HepG2 (cell line): Measurements from ENCODE around the gene TTLL10. TPM values are rescaled to one million over a fixed set of nuclear protein-coding genes. Genes with fewer than 3 reads are reported as not detected.
A peak's percentile ranks its signal among the peaks of the same experiment; 100 is the strongest.

ENCODE experiments used
- ATAC-seq: fragments of 200-7000 bp; cut with Tn5 transposase; 3 replicates; pipeline ENCODE4 v1.9.1; 2020; ENCODE audit warnings: mild to moderate bottlenecking, moderate library complexity
- BruUV-seq: library from RNA; stranded (reverse); fragments of 400-500 nt; replicated peaks from 2 replicates; lab custom pipeline; 2021; lab: Mats Ljungman, UMichigan
- CTCF ChIA-PET: fragments of 300-600 bp; formaldehyde crosslinking; extraction: SDS; loops from one replicate; lab custom pipeline; 2021; ENCODE audit warnings: low total read pairs, inconsistent platforms, low intra/inter-chr PET ratio; lab: Yijun Ruan, JAX
- POLR2A ChIA-PET: fragments of 350-600 bp; sonication (Branson Sonifier 250); formaldehyde crosslinking; loops from one replicate; lab custom pipeline; 2020; ENCODE audit warnings: antibody characterized with exemption, inconsistent platforms; lab: Yijun Ruan, JAX
- DNase-seq: peaks from one replicate; pipeline ENCODE4 v3.0.0-alpha.2; 2015; ENCODE audit warnings: low spot score
- FAIRE-seq: peaks from 3 replicates; lab custom pipeline; 2011; peaks lifted over from hg19 to GRCh38; lab: Jason Lieb, UNC
- H2AFZ ChIP-seq: one replicate; pipeline ENCODE4 v1.6.1; 2011; ENCODE audit warnings: low read length, inconsistent platforms
- H3K27ac ChIP-seq: fragments of 300-600 bp; 3 replicates; pipeline ENCODE4 v1.8.0; 2011; ENCODE audit warnings: mixed run types, mild to moderate bottlenecking, mixed read lengths, low read length, inconsistent platforms; ENCODE audit not compliant: insufficient read depth; ENCODE audit errors: extremely low read length
- H3K27me3 ChIP-seq, 2 experiments: fragments of 200-600 bp in 1 of 2; 2 replicates in 1 of 2; 3 replicates in 1 of 2; pipeline versions ENCODE4 v1.6.0 to v1.8.0; 2011; ENCODE audit warnings: low read length in 2 of 2, mild to moderate bottlenecking in 2 of 2, moderate library complexity in 2 of 2, inconsistent platforms in 1 of 2; ENCODE audit not compliant: insufficient read depth in 2 of 2, control insufficient read depth in 1 of 2
- H3K36me3 ChIP-seq, 2 experiments: fragments of 200-600 bp in 1 of 2; replicated peaks in 1 of 2; 2 replicates in 1 of 2; 3 replicates in 1 of 2; pipeline versions ENCODE4 v1.5.1 to v1.8.0; 2011; ENCODE audit warnings: low read length in 2 of 2, inconsistent platforms in 1 of 2; ENCODE audit not compliant: insufficient read depth in 2 of 2, control insufficient read depth in 1 of 2
- H3K4me1 ChIP-seq: 2 replicates; pipeline ENCODE4 v1.5.1; 2012; ENCODE audit warnings: low read length, inconsistent platforms; ENCODE audit not compliant: insufficient read depth
- H3K4me2 ChIP-seq: 2 replicates; pipeline ENCODE4 v1.6.0; 2011; ENCODE audit warnings: low read depth, low read length, inconsistent platforms
- H3K4me3 ChIP-seq, 3 experiments: fragments of 200-600 bp in 1 of 3; sonication (generic), shearing (Covaris generic) in 1 of 3; replicated peaks in 1 of 3; 2 replicates each; pipeline ENCODE4 v1.5.1; 2011 to 2016; ENCODE audit warnings: low read length in 3 of 3, inconsistent platforms in 2 of 3, low read depth in 2 of 3, mild to moderate bottlenecking in 2 of 3, control low read depth in 1 of 3, mixed read lengths in 1 of 3; ENCODE audit not compliant: insufficient read depth in 1 of 3
- H3K79me2 ChIP-seq: one replicate; pipeline ENCODE4 v1.6.1; 2011; ENCODE audit warnings: low read length, inconsistent platforms; ENCODE audit not compliant: insufficient read depth
- H3K9ac ChIP-seq: 2 replicates; pipeline ENCODE4 v1.6.0; 2011; ENCODE audit warnings: mild to moderate bottlenecking, low read depth, low read length, inconsistent platforms; ENCODE audit not compliant: insufficient read depth
- H3K9me3 ChIP-seq: 2 replicates; pipeline ENCODE4 v1.5.1; 2012; ENCODE audit warnings: mild to moderate bottlenecking, low read length
- H4K20me1 ChIP-seq: 2 replicates; pipeline ENCODE4 v1.6.0; 2011; ENCODE audit warnings: inconsistent platforms, mild to moderate bottlenecking, low read length, moderate library complexity; ENCODE audit not compliant: insufficient read depth
- AKAP8 ChIP-seq: sonication (generic); formaldehyde crosslinking; IDR thresholded peaks from 2 replicates; pipeline ENCODE4 v1.5.1; 2020; ENCODE audit warnings: mild to moderate bottlenecking, missing genetic modification reagents
- BRD4 ChIP-seq: sonication (generic); formaldehyde crosslinking; IDR thresholded peaks from 2 replicates; pipeline ENCODE4 v1.4.0; 2020; ENCODE audit warnings: missing genetic modification reagents
- ETV5 ChIP-seq: IDR thresholded peaks from 2 replicates; pipeline ENCODE4 v1.6.1; 2018; ENCODE audit warnings: missing biosample characterization, missing genetic modification reagents, inconsistent platforms, borderline replicate concordance
- ETV6 ChIP-seq: sonication (generic); formaldehyde crosslinking; conservative IDR thresholded peaks from 2 replicates; pipeline ENCODE4 v1.4.0; 2020; ENCODE audit warnings: missing genetic modification reagents
- HNRNPL ChIP-seq: fragments of 200-400 bp; formaldehyde crosslinking; IDR thresholded peaks from 2 replicates; pipeline ENCODE4 v1.6.1; 2017; ENCODE audit warnings: mild to moderate bottlenecking, low read depth, low read length
- SSRP1 ChIP-seq: IDR thresholded peaks from 2 replicates; pipeline ENCODE4 v1.6.1; 2016; ENCODE audit warnings: control low read depth
- U2AF1 ChIP-seq: fragments of 200-400 bp; formaldehyde crosslinking; optimal IDR thresholded peaks from 2 replicates; pipeline ENCODE3; 2017; ENCODE audit warnings: mild to moderate bottlenecking, low read depth, low read length
- ZBTB20 ChIP-seq: sonication (generic); formaldehyde crosslinking; IDR thresholded peaks from 2 replicates; pipeline ENCODE4 v1.8.1; 2023; ENCODE audit warnings: missing genetic modification reagents, low read depth, mild to moderate bottlenecking, borderline replicate concordance
- ZNF749 ChIP-seq: sonication (generic); formaldehyde crosslinking; IDR thresholded peaks from 2 replicates; pipeline ENCODE4 v1.8.0; 2022; ENCODE audit warnings: mild to moderate bottlenecking, missing genetic modification reagents, moderate library complexity, borderline replicate concordance
- WGBS: methylation state at CpG from one replicate; pipeline ENCODE4 v1.1.6; 2017; ENCODE audit warnings: low lambda C conversion rate; 5-methylcytosine and 5-hydroxymethylcytosine counted together
- in situ Hi-C: cut with HindIII; loops from 2 replicates; pipeline ENCODE4 v1.10.0; 2017; ENCODE audit warnings: low pct_unique_long_range_greater_than_20kb; ENCODE audit not compliant: extremely low pct_ligation_motif_present
- intact Hi-C: fragments of 100-400 bp; cut with micrococcal nuclease; formaldehyde crosslinking; loops from one replicate; pipeline ENCODE4 v1.10.0; 2022; ENCODE audit not compliant: unreplicated experiment
- polyA plus RNA-seq, 8 experiments: library from polyadenylated mRNA; depleted of rRNA in 3 of 8; stranded (reverse) in 7 of 8; unstranded in 1 of 8; fragments of >200 nt; fragmentation: Illumina TruSeq in 4 of 8; extraction: Trizol in 4 of 8; gene quantifications; 2 replicates each; pipeline versions ENCODE4 v1.2.1 to v1.2.3, GENCODE V29; 2011 to 2016; ENCODE audit warnings: low read depth in 4 of 8, missing spikeins in 1 of 8, mixed read lengths in 1 of 8; ENCODE audit not compliant: insufficient read depth in 1 of 8
- total RNA-seq, 5 experiments: library from RNA; depleted of rRNA; stranded (reverse); fragments of >200 nt; fragmentation: Illumina TruSeq; extraction: Trizol; gene quantifications; 2 replicates each; pipeline ENCODE4 v1.2.3, GENCODE V29; 2016; ENCODE audit warnings: low read depth in 1 of 5
- TF ChIP-seq, protein P1 (sequence below): sonication (generic); formaldehyde crosslinking; IDR thresholded peaks from 2 replicates; pipeline ENCODE4 v1.8.1; 2023; ENCODE audit warnings: missing genetic modification reagents, mild to moderate bottlenecking, borderline replicate concordance
- TF ChIP-seq, protein P2 (sequence below): IDR thresholded peaks from 2 replicates; pipeline ENCODE4 v1.6.1; 2018; ENCODE audit warnings: missing genetic modification reagents
- TF ChIP-seq, protein P3 (sequence below): sonication (generic); formaldehyde crosslinking; IDR thresholded peaks from 2 replicates; pipeline ENCODE4 v1.4.0; 2020; ENCODE audit warnings: missing genetic modification reagents, low read depth, mild to moderate bottlenecking, borderline replicate concordance
- TF ChIP-seq, protein P4 (sequence below): sonication (generic); formaldehyde crosslinking; IDR thresholded peaks from 2 replicates; pipeline ENCODE4 v1.8.0; 2022; ENCODE audit warnings: low read depth, missing genetic modification reagents

TTLL10 gene
- total and polyA plus RNA-seq, 2 of the 13 experiments (the other 11 are each of a cell fraction or from before 2014, with no cell fraction given): not detected

DNA sequence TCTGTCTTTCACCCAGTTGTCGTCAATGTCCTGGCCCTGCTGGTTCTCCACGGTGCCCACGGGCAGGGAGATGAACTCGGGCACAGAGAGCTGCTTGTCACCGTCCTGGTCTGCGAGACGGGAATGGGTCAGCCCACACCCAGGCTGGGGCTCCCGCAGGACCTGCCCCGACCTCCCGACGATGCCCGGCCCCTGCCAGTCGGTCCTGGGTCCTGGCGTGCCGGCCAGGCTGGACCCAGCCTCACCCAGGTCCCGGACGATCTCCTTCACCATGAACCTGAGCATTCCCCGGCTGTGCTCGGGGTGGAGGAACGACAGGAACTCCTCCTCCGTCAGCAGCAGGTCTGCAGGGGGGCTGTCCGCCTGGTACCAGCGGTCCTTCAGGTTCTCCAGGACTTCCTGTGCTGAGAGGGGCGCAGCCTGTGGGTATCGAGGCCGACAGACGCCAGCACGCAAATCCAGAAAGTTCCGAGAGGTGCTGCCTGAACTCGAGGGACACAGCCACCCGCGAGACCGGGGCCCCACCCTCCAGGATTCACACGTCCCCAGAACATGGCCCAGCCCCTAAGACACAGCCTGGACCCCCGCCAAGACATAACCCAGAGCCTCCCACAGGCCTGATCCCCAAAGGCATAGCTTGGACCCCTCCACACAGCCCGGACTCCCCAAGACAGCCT is 45.0 kb downstream of the TTLL10 start:
- WGBS: 92% methylated on average over 16 of the region's 36 CpGs
- no peaks in the 10 kb centered on the region for H3K4me1 ChIP-seq
- H3K9me3 ChIP-seq: no peaks in the 10 kb centered on the region
- TF ChIP-seq U2AF1 (no peak), AKAP8 (CRISPR knock-in tag) (peak; percentile 58; the same call in 1 of the 2 replicates), BRD4 (CRISPR knock-in tag) (no peak)
- TF ChIP-seq, protein P1, sequence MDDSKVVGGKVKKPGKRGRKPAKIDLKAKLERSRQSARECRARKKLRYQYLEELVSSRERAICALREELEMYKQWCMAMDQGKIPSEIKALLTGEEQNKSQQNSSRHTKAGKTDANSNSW (CRISPR knock-in tag): no peak
- H4K20me1 ChIP-seq: no peaks in the 10 kb centered on the region
- no TSS peak for BruUV-seq
- H2AFZ ChIP-seq: no peak overlapping the region
- H3K27me3 ChIP-seq: no peaks in the 10 kb centered on the region
- in situ Hi-C loops (no loop called here), intact Hi-C loops (no loop called here)
- H3K27ac ChIP-seq: no peak overlapping the region
- CTCF ChIA-PET: no interaction called here
- H3K4me2 ChIP-seq: no peak overlapping the region
- peaks cover 27 to 51% of the 10 kb centered on the region in 2 experiments; a peak in 4 of 5 replicates for H3K36me3 ChIP-seq
- FAIRE-seq (no peak), DNase-seq (no peak), ATAC-seq (no peak)
- no peaks in the 10 kb centered on the region for H3K79me2 ChIP-seq
- no peak overlapping the region for H3K9ac ChIP-seq
- no peak overlapping the region for H3K4me3 ChIP-seq
- POLR2A ChIA-PET: no interaction called here

DNA sequence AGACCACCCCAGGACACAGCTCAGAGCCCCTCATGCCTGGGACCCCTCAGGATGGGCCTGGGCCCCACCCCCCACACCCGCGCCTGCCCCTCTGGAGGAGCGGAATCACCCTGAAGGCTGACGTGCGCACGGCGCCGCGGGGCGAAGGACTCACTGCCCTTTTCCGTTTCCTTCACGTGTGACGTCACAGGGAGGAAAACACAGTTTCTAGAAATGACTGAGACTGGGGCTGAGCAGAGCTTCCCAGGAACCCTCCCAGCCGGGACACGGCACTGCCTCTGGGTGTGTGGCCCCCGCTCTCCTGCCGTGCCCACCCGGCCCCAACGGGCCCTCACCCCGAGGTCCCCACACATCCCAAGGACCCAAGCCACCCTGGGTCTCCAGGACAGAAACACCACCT is 45.7 kb downstream of the TTLL10 start:
- Histone ChIP-seq H3K27me3 (no peaks in the 10 kb centered on the region), H3K79me2 (no peaks in the 10 kb centered on the region), H4K20me1 (no peaks in the 10 kb centered on the region), H3K4me2 (no peak overlapping the region), H3K4me1 (no peaks in the 10 kb centered on the region), H3K27ac (no peak overlapping the region), H3K9ac (no peak overlapping the region), H3K4me3 (no peak overlapping the region), H3K36me3 (peaks cover 27 to 54% of the 10 kb centered on the region in 2 experiments; a peak in 4 of 5 replicates), H2AFZ (no peak overlapping the region), H3K9me3 (no peaks in the 10 kb centered on the region)
- DNase-seq: no peak
- in situ Hi-C loops: no loop called here
- no peak for ATAC-seq
- intact Hi-C loops: no loop called here
- no TSS peak for BruUV-seq
- no peak for FAIRE-seq
- ChIA-PET POLR2A (no interaction called here), CTCF (no interaction called here)
- 100% methylated on average over 13 of the region's 20 CpGs for WGBS
- no peak for TF ChIP-seq SSRP1 (CRISPR knock-in tag)
- TF ChIP-seq, protein P2, sequence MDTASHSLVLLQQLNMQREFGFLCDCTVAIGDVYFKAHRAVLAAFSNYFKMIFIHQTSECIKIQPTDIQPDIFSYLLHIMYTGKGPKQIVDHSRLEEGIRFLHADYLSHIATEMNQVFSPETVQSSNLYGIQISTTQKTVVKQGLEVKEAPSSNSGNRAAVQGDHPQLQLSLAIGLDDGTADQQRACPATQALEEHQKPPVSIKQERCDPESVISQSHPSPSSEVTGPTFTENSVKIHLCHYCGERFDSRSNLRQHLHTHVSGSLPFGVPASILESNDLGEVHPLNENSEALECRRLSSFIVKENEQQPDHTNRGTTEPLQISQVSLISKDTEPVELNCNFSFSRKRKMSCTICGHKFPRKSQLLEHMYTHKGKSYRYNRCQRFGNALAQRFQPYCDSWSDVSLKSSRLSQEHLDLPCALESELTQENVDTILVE (CRISPR knock-in tag): no peak
- TF ChIP-seq, protein P3, sequence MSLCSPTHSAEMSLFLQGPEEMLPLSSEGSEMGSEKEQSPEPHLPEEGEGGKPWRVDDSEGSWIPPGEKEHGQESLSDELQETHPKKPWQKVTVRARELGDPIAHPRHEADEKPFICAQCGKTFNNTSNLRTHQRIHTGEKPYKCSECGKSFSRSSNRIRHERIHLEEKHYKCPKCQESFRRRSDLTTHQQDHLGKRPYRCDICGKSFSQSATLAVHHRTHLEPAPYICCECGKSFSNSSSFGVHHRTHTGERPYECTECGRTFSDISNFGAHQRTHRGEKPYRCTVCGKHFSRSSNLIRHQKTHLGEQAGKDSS: no peak
- TF ChIP-seq ETV5 (CRISPR knock-in tag): no peak
- TF ChIP-seq, protein P4, sequence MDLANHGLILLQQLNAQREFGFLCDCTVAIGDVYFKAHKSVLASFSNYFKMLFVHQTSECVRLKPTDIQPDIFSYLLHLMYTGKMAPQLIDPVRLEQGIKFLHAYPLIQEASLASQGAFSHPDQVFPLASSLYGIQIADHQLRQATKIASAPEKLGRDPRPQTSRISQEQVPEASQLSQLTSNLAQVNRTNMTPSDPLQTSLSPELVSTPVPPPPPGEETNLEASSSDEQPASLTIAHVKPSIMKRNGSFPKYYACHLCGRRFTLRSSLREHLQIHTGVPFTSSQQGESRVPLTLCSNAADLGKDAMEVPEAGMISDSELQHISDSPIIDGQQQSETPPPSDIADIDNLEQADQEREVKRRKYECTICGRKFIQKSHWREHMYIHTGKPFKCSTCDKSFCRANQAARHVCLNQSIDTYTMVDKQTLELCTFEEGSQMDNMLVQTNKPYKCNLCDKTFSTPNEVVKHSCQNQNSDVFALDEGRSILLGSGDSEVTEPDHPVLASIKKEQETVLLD: no peak
- TF ChIP-seq HNRNPL: no peak
- no peak for TF ChIP-seq ZBTB20 (CRISPR knock-in tag)
- no peak for TF ChIP-seq ETV6 (CRISPR knock-in tag)
- TF ChIP-seq ZNF749 (CRISPR knock-in tag): no peak
